RWPE1 (cell line): ENCODE results near the gene ALS2CL.

ENCODE experiments used
- CTCF ChIA-PET: fragments of 350-600 bp; sonication (Branson Sonifier 250); formaldehyde crosslinking; extraction: SDS; loops from one replicate; lab custom pipeline; 2021; lab: Yijun Ruan, JAX
- POLR2A ChIA-PET: fragments of 400-600 bp; formaldehyde crosslinking; extraction: SDS; loops from one replicate; lab custom pipeline; 2020; ENCODE audit warnings: antibody characterized with exemption; ENCODE audit not compliant: low non-redundant PET; lab: Yijun Ruan, JAX
- DNase-seq: peaks from one replicate; pipeline ENCODE4 v3.0.0; 2012; ENCODE audit warnings: low spot score
- H3K27ac ChIP-seq: fragments of 450-650 bp; 2 replicates; pipeline ENCODE4 v1.5.1; 2017
- CTCF ChIP-seq: fragments of 450-650 bp; conservative IDR thresholded peaks from 2 replicates; pipeline ENCODE4 v1.5.1; 2017; ENCODE audit warnings: low read depth, mild to moderate bottlenecking

ALS2CL gene

GRCh38 chr3:46675843-46676567, 17.5 kb downstream of the ALS2CL start:
- CTCF ChIA-PET: no interaction called here
- POLR2A ChIA-PET: no interaction called here
- peak overlapping the region; percentile 72 for H3K27ac ChIP-seq
- no peak for DNase-seq
- no peak for TF ChIP-seq CTCF

- DNase-seq: no peak
- TF ChIP-seq CTCF: no peak
- CTCF ChIA-PET: interaction anchor here (0.6 kb wide), 1 partner anchor 21 kb away, joined by 3 read pairs; no protein-coding TSS in a partner anchor
- POLR2A ChIA-PET: no interaction called here
- H3K27ac ChIP-seq: peak overlapping the region; percentile 72
Observed at GRCh38 chr3:46675426-46675825, 18.1 kb downstream of the ALS2CL start.

GRCh38 chr3:46674031-46674845, 19.2 kb downstream of the ALS2CL start:
- ChIA-PET CTCF (interaction anchor here (0.6 kb wide), 2 partner anchors 186 to 189 kb away, joined by 3 read pairs; no protein-coding TSS in a partner anchor), POLR2A (no interaction called here)
- peak overlapping the region; percentile 72 for H3K27ac ChIP-seq
- no peak for DNase-seq
- TF ChIP-seq CTCF: no peak; the same call in 1 of the 2 replicates

GRCh38 chr3:46673151-46674030, 20.1 kb downstream of the ALS2CL start:
- ChIA-PET CTCF (interaction anchor here (0.6 kb wide), 1 partner anchor 185 kb away, joined by 3 read pairs; no protein-coding TSS in a partner anchor), POLR2A (no interaction called here)
- TF ChIP-seq CTCF: no peak
- peak overlapping the region; percentile 72 for H3K27ac ChIP-seq
- no peak for DNase-seq

- CTCF ChIA-PET: no interaction called here
- POLR2A ChIA-PET: no interaction called here
- TF ChIP-seq CTCF: no peak
- peak overlapping the region; percentile 72 for H3K27ac ChIP-seq
- no peak for DNase-seq
Observed at GRCh38 chr3:46672349-46672695, 21.2 kb downstream of the ALS2CL start.
